ENCODE measurements around the gene BCAS2. TPM values are rescaled to one million over a fixed set of nuclear protein-coding genes. Genes with fewer than 3 reads are reported as not detected.
"Not testable (repeated sequence)": the region's sequence is repeated elsewhere in the genome, so short reads cannot be mapped to it uniquely, and the experiment has no call there.

The BCAS2 gene
- total RNA-seq, 1 experiment from 2014 or later: 64.7 TPM

DNA sequence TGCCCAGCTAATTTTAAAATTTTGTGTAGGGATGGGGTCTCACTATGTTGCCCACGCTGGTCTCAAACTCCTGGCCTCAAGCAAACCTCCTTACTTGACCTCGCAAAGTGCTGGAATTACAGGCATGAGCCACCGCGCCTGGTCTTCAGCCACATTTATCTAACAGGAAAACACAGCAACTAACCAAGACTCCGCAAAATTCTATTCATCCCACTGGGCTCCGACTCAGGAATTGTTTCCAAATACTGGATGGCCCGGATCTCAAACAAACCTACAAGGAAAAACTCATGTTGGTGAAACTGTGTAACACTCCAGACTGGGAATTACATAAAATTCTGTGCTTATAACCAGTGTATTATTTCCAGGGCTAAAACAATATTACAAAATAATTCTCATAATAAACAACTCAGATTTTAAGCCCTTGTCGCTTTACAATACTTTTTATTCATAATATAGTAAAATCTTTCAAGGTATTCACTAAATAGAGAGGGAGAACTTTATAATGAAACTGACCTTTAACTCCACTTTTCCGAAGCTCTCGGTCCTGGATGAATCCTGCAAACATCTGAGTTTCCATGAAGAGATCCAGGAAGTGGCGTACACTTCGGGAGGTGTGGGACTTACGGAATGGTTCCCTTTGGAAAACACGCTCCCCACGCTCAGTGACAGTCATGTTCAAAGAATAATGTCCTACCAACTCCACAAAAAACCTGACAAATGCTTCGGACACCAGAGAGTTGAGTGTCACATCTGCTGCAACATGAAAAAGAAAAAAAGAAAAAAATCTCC is 6.0 kb upstream of the BCAS2 start:
- no peak overlapping the region for H3K27ac ChIP-seq
- no peak overlapping the region for H3K4me3 ChIP-seq
- DNase-seq (ENCODE audit: low read depth in 1 of 2, low spot score in 2 of 2): no peak
- no peaks in the 10 kb centered on the region; the same call in 1 of the 2 replicates for H3K4me1 ChIP-seq (replicated peaks)
- peaks cover 2% of the 10 kb centered on the region; the same call in 1 of the 2 replicates for H3K36me3 ChIP-seq
- H3K27me3 ChIP-seq (replicated peaks): no peaks in the 10 kb centered on the region
- H3K9me3 ChIP-seq (replicated peaks): no peaks in the 10 kb centered on the region

DNA sequence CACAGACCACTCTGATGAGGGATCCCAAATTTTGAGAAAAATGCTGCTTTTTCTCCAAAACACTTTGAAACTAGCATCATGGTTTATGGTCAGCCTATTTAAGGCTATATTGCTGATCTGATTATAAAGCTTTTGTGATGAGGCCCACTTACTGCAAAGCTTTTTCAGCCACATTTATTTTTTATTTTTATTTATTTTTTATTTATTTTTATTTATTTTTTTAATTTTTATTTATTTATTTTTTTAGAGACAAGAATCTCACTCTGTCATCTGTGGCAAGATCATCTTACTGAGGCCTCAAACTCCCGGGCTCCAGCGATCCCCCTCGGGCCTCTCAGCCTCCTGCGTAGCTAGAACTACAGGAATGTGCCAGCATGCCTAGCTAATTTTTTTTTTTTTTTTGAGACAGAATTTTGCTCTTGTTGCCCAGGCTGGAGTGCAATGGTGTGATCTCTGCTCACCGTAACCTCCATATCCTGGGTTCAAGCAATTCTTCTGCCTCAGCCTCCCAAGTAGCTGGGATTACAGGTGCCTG is 5.2 kb upstream of the BCAS2 start:
- Histone ChIP-seq H3K36me3 (peaks cover 2% of the 10 kb centered on the region; the same call in 1 of the 2 replicates), H3K4me3 (no peak overlapping the region)

DNA sequence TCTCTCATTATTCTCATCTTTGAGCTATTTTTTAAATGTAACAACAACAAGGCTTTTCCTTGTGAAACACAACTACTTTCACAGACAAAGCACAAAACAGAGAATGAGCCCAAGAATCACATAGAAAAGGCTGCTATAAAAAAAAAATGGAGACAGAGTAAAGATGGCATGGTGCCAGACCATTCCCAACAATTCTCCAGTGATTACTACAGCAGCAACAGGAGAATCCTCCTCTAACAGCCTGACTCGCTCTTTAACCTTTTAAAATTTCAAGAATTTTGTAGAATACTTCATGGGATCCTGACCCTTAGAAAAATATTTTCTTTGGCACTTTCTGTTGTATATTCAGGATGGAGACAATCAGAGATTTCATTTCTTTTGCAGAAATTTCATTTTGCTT is 3.8 kb upstream of the BCAS2 start:
- Histone ChIP-seq H3K4me3 (no peak overlapping the region), H3K27ac (no peak overlapping the region), H3K36me3 (peaks cover 2% of the 10 kb centered on the region; the same call in 1 of the 2 replicates), H3K4me1 (replicated peaks) (peaks cover 6% of the 10 kb centered on the region), H3K9me3 (replicated peaks) (no peaks in the 10 kb centered on the region), H3K27me3 (replicated peaks) (no peaks in the 10 kb centered on the region)
- DNase-seq (ENCODE audit: low read depth in 1 of 2, low spot score in 2 of 2): no peak

More for the DNA sequence above, 5.2 kb upstream of the BCAS2 start:
- Histone ChIP-seq H3K9me3 (replicated peaks) (no peaks in the 10 kb centered on the region), H3K4me1 (replicated peaks) (peaks cover 6% of the 10 kb centered on the region), H3K27me3 (replicated peaks) (no peaks in the 10 kb centered on the region), H3K27ac (no peak overlapping the region)
- no peak for DNase-seq (ENCODE audit: low read depth in 1 of 2, low spot score in 2 of 2)

DNA sequence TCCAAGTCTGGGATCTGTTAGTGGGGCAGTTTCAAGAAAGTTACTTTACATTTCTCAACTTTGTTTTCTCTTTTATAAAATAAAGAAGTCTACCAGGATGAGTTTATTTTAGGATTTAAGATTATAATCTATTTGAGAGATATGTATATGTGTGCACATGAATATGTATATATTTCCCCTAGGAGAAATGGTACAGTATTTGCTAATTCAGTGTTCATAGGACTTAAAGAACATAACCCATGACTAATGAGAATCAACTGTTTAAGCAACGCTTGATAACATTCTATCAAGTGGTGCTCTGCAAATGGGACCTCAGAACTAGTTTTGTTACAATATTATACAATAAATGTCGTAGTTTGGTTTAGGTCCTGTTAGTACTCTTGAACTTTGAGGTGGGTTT is 7.0 kb downstream of the BCAS2 start:
- Histone ChIP-seq H3K27ac (no peak overlapping the region), H3K9me3 (replicated peaks) (no peaks in the 10 kb centered on the region), H3K27me3 (replicated peaks) (no peaks in the 10 kb centered on the region), H3K4me1 (replicated peaks) (no peaks in the 10 kb centered on the region), H3K36me3 (peaks cover 69% of the 10 kb centered on the region), H3K4me3 (no peak overlapping the region)
- no peak for DNase-seq (ENCODE audit: low read depth in 1 of 2, low spot score in 2 of 2)

DNA sequence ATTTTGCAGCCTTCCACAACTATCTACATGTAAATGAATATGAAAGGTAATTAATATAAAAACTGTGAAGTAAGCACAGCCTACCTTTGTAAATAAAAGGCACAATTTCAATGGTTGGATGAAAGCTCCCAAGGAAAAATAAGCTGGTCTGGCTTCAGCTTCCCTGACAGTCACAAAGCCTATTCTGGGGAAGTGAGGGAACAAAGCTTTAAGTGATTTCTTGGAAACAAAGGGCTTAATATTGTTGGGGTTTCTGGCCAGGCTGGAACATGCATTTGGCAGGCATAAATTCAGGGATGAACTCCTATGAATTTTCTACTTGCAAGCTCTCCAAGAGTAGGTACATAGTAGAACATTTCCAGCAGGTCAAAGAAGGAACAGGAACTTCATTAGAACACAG is 17.3 kb downstream of the BCAS2 start:
- H3K9me3 ChIP-seq (replicated peaks): no peaks in the 10 kb centered on the region
- no peak for DNase-seq (ENCODE audit: low read depth in 1 of 2, low spot score in 2 of 2)
- H3K27ac ChIP-seq: no peak overlapping the region
- H3K4me1 ChIP-seq (replicated peaks): no peaks in the 10 kb centered on the region
- no peak overlapping the region for H3K4me3 ChIP-seq
- H3K27me3 ChIP-seq (replicated peaks): no peaks in the 10 kb centered on the region
- H3K36me3 ChIP-seq: peaks cover 30% of the 10 kb centered on the region

DNA sequence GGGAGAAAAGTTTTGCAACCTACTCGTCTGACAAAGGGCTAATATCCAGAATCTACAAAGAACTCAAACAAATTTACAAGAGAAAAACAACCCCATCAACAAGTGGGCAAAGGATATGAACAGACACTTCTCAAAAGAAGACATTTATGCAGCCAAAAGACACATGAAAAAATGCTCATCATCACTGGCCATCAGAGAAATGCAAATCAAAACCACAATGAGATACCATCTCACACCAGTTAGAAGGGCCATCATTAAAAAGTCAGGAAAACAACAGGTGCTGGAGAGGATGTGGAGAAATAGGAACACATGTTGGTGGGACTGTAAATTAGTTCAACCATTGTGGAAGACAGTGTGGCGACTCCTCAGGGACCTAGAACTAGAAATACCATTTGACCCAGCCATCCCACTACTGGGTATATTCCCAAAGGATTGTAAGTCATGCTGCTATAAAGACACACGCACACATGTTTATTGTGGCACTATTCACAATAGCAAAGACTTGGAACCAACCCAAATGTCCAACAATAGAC is 18.4 kb downstream of the BCAS2 start:
- DNase-seq (ENCODE audit: low read depth in 1 of 2, low spot score in 2 of 2); H3K4me3 ChIP-seq; H3K9me3 ChIP-seq (replicated peaks); H3K27me3 ChIP-seq (replicated peaks); H3K27ac ChIP-seq; H3K4me1 ChIP-seq (replicated peaks): not testable (repeated sequence)
- peaks cover 21% of the 10 kb centered on the region for H3K36me3 ChIP-seq

DNA sequence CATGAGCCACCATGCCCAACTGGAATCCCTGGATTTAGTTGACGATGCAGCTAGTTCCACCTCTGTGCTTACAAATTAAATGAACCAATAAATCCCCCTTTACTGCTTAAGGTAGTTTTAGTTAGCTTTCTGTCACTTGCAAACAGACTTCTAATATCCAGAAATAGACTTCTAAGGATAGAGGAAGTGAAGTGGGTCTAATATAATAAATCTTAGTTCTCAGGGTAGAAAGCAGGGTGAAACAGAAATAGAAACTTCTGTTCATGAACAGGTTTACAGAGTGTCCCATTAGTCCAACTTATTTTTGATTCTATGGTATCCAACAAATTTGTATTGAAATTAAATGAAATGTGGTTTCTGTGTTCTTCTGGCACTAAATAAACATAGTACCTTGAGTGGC is 20.1 kb downstream of the BCAS2 start:
- H3K4me1 ChIP-seq (replicated peaks): no peaks in the 10 kb centered on the region
- peaks cover 7% of the 10 kb centered on the region; the same call in 1 of the 2 replicates for H3K36me3 ChIP-seq
- H3K27me3 ChIP-seq (replicated peaks): no peaks in the 10 kb centered on the region
- no peak overlapping the region for H3K4me3 ChIP-seq
- DNase-seq (ENCODE audit: low read depth in 1 of 2, low spot score in 2 of 2): no peak
- H3K9me3 ChIP-seq (replicated peaks): no peaks in the 10 kb centered on the region
- no peak overlapping the region for H3K27ac ChIP-seq

DNA sequence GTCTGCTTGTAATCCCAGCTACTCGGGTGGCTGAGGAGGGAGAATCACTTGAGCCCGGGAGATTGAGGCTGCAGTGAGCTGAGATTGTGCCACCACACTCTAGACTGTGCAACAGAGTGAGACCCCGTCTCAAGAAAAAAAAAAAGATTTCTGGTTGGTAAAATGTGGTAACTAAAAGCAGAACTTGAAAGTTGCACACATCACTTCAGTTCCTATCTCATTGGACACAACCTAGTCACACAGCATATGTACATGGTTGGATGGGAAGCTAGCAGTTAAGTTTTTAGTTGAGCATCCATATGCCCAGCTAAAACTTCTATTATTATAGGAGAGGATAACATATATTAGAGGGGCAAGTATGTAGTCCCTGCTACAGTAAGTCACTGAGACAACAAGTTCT is 22.1 kb downstream of the BCAS2 start:
- no peaks in the 10 kb centered on the region for H3K9me3 ChIP-seq (replicated peaks)
- no peaks in the 10 kb centered on the region for H3K36me3 ChIP-seq
- no peak overlapping the region for H3K27ac ChIP-seq
- H3K4me3 ChIP-seq: no peak overlapping the region
- no peaks in the 10 kb centered on the region for H3K4me1 ChIP-seq (replicated peaks)
- H3K27me3 ChIP-seq (replicated peaks): no peaks in the 10 kb centered on the region
- no peak for DNase-seq (ENCODE audit: low read depth in 1 of 2, low spot score in 2 of 2)

DNA sequence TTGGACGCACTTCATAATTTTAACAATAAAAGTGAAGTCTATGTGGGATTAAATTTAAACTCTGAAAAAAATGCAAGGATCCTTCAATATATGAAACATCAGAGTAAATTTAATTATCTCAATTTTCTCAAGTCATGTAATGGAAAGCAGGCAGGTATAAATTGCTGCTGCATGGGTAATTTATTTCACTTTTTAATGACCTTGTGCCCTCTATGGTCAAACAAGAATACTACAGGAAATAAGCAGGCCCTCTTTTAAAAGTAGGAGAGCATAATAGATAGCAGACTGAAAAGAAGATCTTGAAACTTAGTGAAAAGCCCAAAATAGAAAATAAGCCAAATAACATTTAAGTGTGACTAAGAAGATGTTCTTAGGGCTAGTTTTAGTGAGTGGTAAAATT is 22.9 kb downstream of the BCAS2 start:
- no peaks in the 10 kb centered on the region for H3K27me3 ChIP-seq (replicated peaks)
- H3K27ac ChIP-seq: no peak overlapping the region
- no peak for DNase-seq (ENCODE audit: low read depth in 1 of 2, low spot score in 2 of 2)
- no peaks in the 10 kb centered on the region for H3K4me1 ChIP-seq (replicated peaks)
- H3K36me3 ChIP-seq: no peaks in the 10 kb centered on the region
- H3K4me3 ChIP-seq: no peak overlapping the region
- no peaks in the 10 kb centered on the region for H3K9me3 ChIP-seq (replicated peaks)

DNA sequence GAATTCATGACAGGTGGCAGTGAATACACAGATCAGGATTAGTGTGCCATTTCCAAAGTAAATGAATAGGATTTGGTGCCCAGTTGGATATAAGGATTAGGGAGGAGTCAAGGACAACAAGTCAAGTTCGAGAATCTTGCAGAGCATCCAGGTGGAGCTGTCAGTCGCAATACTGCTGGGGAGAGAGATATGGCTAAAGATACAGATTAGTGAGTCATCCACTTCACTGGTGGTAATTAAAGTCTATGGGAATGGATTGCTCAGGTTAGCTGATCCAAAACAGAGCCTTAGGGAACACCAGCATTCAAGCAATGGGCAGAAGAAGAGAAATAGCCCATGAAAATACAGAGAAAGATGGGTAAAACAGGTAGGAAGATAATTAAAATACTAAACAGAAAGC is 26.8 kb downstream of the BCAS2 start:
- Histone ChIP-seq H3K4me3 (no peak overlapping the region), H3K36me3 (no peaks in the 10 kb centered on the region), H3K4me1 (replicated peaks) (no peaks in the 10 kb centered on the region), H3K27me3 (replicated peaks) (no peaks in the 10 kb centered on the region), H3K9me3 (replicated peaks) (no peaks in the 10 kb centered on the region), H3K27ac (no peak overlapping the region)
- DNase-seq (ENCODE audit: low read depth in 1 of 2, low spot score in 2 of 2): no peak

DNA sequence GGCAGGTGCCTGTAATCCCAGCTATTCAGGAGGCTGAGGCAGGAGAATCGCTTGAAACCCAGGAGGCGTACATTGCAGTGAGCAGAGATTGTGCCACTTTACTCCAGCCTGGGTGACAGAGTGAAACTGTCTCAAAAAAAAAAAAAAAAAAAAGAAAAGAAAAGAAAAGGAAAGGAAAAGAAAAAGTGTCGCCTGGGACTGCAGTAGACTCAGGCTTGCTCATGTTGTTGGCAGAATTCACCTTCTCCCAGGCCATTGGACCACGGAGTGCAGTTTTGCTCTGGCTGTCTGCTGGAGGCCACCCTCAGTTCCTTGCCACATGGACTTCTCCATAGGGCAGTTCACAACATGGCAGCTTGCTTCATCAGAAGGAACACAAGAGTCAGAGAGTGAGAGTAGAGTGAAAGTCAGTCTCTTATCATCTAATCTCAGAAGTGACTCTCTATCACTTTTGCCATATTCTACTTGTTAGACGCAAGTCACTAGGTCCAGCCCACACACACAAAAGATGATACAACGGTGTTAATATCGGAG is 29.2 kb downstream of the BCAS2 start:
- no peaks in the 10 kb centered on the region for H3K4me1 ChIP-seq (replicated peaks)
- H3K4me3 ChIP-seq: no peak overlapping the region
- no peaks in the 10 kb centered on the region for H3K36me3 ChIP-seq
- no peak for DNase-seq (ENCODE audit: low read depth in 1 of 2, low spot score in 2 of 2)
- no peaks in the 10 kb centered on the region for H3K27me3 ChIP-seq (replicated peaks)
- H3K27ac ChIP-seq: no peak overlapping the region
- H3K9me3 ChIP-seq (replicated peaks): no peaks in the 10 kb centered on the region

DNA sequence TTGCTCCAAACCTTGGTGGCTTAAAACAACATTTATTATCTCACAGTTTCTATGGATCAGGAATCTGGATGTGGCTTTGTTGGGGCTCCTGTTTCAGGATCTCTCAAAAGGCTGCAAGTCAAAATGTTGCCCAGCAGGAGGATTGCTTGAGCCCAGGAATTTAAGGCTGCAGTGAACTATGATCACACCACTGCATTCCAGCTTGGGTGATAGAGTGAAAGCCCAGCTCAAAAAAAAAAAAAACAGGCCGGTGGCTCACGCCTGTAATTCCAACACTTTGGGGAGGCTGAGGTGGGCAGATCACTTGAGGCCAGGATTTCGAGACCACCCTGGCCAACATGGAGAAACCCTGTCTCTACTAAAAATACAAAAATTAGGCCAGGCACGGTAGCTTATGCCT is 30.0 kb downstream of the BCAS2 start:
- no peaks in the 10 kb centered on the region for H3K36me3 ChIP-seq
- no peaks in the 10 kb centered on the region for H3K27me3 ChIP-seq (replicated peaks)
- no peak for DNase-seq (ENCODE audit: low read depth in 1 of 2, low spot score in 2 of 2)
- H3K27ac ChIP-seq: no peak overlapping the region
- H3K9me3 ChIP-seq (replicated peaks): no peaks in the 10 kb centered on the region
- H3K4me1 ChIP-seq (replicated peaks): no peaks in the 10 kb centered on the region
- no peak overlapping the region for H3K4me3 ChIP-seq

DNA sequence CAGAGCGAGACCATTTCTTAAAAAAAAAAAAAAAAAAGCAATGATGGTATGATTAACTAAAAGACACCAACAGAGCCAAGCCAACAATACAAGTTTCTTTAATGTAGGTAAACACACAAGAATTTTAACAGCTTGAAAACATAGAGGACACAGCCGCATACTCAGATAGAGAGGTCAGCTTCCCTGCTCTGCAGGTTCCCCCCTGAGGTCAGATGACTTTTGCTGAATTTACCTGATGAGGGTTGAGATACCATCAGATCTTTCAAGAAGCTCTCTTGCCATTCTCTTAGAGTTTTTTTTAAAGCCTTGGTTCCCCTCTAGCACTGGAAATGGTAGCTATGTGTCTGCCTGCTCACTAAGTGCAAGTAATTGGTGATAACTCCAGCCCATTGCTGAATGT is 31.1 kb downstream of the BCAS2 start:
- DNase-seq (ENCODE audit: low read depth in 1 of 2, low spot score in 2 of 2): no peak
- H3K4me1 ChIP-seq (replicated peaks): no peaks in the 10 kb centered on the region
- no peak overlapping the region for H3K4me3 ChIP-seq
- no peaks in the 10 kb centered on the region for H3K36me3 ChIP-seq
- no peak overlapping the region for H3K27ac ChIP-seq
- H3K27me3 ChIP-seq (replicated peaks): no peaks in the 10 kb centered on the region
- H3K9me3 ChIP-seq (replicated peaks): no peaks in the 10 kb centered on the region

DNA sequence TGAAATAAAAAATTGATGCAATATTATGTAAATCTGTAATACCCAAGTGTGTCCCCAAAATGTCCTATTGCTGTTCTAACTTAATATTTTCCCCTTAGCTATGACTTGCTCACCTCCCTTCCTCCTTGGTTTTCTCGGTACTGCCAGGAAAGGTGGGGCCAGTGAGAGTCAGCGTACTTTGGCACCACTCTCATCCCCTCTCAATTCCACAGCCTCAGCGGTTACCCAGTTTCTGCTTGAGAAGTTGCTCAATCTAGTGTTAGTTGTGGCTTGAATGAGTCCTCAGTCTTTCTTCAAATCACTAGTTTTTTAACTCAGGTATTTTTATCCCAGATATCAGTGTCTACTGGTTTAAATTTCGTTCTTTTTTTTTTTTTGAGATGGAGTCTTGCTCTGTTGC is 32.3 kb downstream of the BCAS2 start:
- Histone ChIP-seq H3K4me3 (no peak overlapping the region), H3K27me3 (replicated peaks) (no peaks in the 10 kb centered on the region; the same call in 1 of the 2 replicates), H3K4me1 (replicated peaks) (no peaks in the 10 kb centered on the region), H3K9me3 (replicated peaks) (no peaks in the 10 kb centered on the region), H3K36me3 (no peaks in the 10 kb centered on the region), H3K27ac (no peak overlapping the region)
- no peak for DNase-seq (ENCODE audit: low read depth in 1 of 2, low spot score in 2 of 2)
